Progenitor cell of endocrine pancreas (in vitro differentiated cells): ENCODE measurements around the gene PXDC1. TPM values are rescaled to one million over a fixed set of nuclear protein-coding genes. Genes with fewer than 3 reads are reported as not detected.

Experiments used
- DNase-seq: peaks from one replicate; pipeline ENCODE4 v3.0.0; 2021; ENCODE audit warnings: low spot score; ENCODE audit not compliant: unreplicated experiment
- H3K27ac Mint-ChIP-seq: 2 replicates; pipeline ENCODE4 v1.8.0; 2021; ENCODE audit warnings: mild to moderate bottlenecking, moderate library complexity, mixed read lengths
- H3K27me3 Mint-ChIP-seq: 2 replicates; pipeline ENCODE4 v1.8.0; 2021; ENCODE audit warnings: mixed read lengths
- H3K36me3 Mint-ChIP-seq: 2 replicates; pipeline ENCODE4 v1.8.0; 2022; ENCODE audit warnings: mixed read lengths; ENCODE audit not compliant: insufficient read depth
- H3K4me1 Mint-ChIP-seq: 2 replicates; pipeline ENCODE4 v1.8.0; 2021; ENCODE audit warnings: low read depth, mixed read lengths
- H3K4me3 Mint-ChIP-seq: 2 replicates; pipeline ENCODE4 v1.8.0; 2021; ENCODE audit warnings: low read depth, mild to moderate bottlenecking, moderate library complexity, mixed read lengths
- H3K9me3 Mint-ChIP-seq: 2 replicates; pipeline ENCODE4 v1.8.0; 2021; ENCODE audit warnings: low read depth, mixed read lengths
- total RNA-seq: library from RNA; stranded (reverse); gene quantifications from 2 replicates; pipeline ENCODE4 v1.2.1, GENCODE V29; 2021
- TF ChIP-seq, protein P1 (sequence below): fragments of 200-600 bp; sonication (generic); IDR thresholded peaks from one replicate; pipeline ENCODE4 v1.5.0; 2021; ENCODE audit warnings: antibody characterized with exemption, mild to moderate bottlenecking; ENCODE audit not compliant: unreplicated experiment

The PXDC1 gene
- total RNA-seq, 1 donor from 2014 or later = 4.8 TPM

DNA sequence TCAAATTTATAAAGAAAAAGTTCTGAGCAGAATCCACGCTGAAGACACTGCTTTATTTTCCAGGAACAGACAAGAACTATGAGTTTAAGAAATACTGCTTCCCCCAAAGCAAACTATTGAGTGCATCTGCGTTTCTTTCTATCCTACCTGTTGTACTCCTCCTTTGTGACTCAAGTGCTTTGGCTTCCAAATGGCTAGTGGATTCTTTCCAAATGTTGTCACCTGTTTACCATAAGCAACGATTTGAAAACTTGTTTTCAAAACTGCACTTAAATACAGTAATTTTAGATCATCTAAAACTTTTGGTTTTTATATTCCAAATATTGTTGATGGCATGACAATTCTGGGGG is 9.5 kb downstream of the PXDC1 start:
- Mint-ChIP-seq H3K4me3 (no peak overlapping the region), H3K36me3 (no peaks in the 10 kb centered on the region), H3K27ac (no peak overlapping the region), H3K27me3 (peaks cover 37% of the 10 kb centered on the region), H3K4me1 (no peaks in the 10 kb centered on the region), H3K9me3 (no peaks in the 10 kb centered on the region)
- TF ChIP-seq, protein P1, sequence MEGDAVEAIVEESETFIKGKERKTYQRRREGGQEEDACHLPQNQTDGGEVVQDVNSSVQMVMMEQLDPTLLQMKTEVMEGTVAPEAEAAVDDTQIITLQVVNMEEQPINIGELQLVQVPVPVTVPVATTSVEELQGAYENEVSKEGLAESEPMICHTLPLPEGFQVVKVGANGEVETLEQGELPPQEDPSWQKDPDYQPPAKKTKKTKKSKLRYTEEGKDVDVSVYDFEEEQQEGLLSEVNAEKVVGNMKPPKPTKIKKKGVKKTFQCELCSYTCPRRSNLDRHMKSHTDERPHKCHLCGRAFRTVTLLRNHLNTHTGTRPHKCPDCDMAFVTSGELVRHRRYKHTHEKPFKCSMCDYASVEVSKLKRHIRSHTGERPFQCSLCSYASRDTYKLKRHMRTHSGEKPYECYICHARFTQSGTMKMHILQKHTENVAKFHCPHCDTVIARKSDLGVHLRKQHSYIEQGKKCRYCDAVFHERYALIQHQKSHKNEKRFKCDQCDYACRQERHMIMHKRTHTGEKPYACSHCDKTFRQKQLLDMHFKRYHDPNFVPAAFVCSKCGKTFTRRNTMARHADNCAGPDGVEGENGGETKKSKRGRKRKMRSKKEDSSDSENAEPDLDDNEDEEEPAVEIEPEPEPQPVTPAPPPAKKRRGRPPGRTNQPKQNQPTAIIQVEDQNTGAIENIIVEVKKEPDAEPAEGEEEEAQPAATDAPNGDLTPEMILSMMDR = no peak
- no peak for DNase-seq

DNA sequence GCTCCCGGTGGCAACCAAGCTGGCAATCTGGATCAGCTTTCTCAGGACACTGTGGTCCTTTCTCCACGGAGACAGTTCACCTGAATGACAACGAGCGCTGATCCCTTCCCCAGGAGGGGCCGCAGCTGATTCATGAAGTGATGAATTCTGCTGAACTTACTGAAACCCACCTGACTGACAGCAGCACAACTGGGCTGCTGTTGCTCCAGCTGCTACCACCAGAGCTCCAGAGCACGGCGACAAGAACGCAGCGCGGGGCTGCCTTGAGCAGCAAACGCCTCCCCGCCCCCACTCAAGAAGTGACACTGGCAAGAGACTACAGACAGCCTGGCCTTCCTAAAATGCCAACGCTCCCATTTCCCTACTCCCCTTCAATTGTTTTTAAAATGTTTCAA is 10.0 kb downstream of the PXDC1 start:
- Mint-ChIP-seq H3K9me3 (no peaks in the 10 kb centered on the region), H3K36me3 (peaks cover 3% of the 10 kb centered on the region), H3K27me3 (peaks cover 37% of the 10 kb centered on the region), H3K27ac (no peak overlapping the region), H3K4me1 (no peaks in the 10 kb centered on the region), H3K4me3 (no peak overlapping the region)
- TF ChIP-seq, protein P1 = no peak
- no peak for DNase-seq

DNA sequence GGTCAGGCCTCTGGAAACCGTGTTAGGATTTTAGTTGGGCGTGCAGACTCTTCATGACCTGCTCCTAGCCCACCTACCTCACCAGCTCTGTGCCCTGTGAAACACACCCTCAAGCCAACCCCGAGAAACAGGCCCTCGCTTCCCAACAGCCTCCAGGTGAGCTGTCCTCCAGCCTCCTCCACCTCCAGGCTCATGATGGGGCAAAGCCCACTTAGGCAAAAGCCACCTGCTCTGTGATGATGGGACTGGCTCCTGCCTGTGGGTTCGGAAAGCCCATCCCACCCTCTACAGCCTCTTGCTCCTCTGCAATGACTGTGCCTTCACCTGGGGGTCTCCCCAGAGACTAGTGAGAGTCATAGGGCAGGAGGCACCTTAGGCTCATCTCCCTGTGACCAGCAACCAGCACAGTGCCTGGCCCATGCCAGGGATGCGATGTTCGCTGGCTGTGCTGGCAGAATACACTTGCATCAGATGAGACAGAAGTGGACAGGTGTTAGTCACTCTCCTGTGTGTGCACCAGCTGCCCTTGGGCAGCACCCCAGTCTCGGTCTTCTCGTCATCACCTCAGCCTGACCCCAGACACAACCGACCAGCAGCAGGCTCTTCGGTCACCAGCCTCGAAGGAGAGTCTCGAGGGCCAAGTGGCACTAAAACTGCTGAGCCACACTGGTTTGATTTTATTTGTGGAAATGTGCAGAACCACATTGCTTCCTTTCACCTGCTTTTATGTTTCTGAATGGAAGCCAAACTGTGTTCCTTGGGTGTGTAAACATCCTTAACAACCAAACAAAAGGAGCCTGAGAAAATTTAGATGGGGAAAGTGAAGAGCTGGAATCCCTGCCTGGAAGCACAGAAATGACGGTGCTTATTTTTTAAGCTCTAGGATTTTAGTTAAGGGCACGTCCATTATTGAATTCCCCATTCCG is 10.7 kb downstream of the PXDC1 start:
- Mint-ChIP-seq H3K36me3 (peaks cover 10% of the 10 kb centered on the region), H3K27ac (no peak overlapping the region), H3K9me3 (no peaks in the 10 kb centered on the region), H3K4me1 (no peaks in the 10 kb centered on the region), H3K27me3 (peaks cover 33% of the 10 kb centered on the region), H3K4me3 (no peak overlapping the region)
- TF ChIP-seq, protein P1 = no peak
- DNase-seq = no peak

DNA sequence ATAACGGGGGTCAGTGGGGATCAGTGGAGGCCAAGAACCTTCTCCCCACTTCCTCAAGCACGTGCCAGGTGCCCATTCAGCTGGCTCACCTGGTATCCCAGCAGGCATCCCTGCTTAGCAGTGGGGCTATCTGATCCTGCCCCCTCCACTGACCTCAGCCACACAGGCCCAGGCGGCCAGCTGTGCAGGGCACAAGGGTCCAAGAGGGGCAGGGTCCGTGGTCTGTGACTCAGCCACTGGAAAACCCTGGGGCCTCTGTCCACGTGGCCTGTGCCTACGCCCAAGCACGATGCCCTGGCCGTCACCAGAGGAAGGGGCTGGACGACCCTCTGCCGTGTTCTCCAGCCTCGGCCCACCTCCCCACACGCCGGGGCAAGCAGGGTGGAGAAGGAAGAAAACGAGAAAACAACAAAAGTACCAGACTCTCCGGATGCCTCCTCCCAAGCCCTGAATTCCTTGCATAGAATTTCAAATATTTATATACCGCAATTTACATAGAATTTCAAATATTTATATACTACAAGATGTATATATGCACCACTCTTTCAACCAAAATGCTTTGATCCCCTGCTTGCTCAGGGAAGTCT is 12.1 kb downstream of the PXDC1 start:
- Mint-ChIP-seq H3K27me3 (peaks cover 30% of the 10 kb centered on the region), H3K4me1 (no peaks in the 10 kb centered on the region), H3K9me3 (peaks cover 5% of the 10 kb centered on the region), H3K4me3 (no peak overlapping the region), H3K36me3 (peaks cover 22% of the 10 kb centered on the region), H3K27ac (no peak overlapping the region)
- DNase-seq = no peak
- TF ChIP-seq, protein P1 = no peak

DNA sequence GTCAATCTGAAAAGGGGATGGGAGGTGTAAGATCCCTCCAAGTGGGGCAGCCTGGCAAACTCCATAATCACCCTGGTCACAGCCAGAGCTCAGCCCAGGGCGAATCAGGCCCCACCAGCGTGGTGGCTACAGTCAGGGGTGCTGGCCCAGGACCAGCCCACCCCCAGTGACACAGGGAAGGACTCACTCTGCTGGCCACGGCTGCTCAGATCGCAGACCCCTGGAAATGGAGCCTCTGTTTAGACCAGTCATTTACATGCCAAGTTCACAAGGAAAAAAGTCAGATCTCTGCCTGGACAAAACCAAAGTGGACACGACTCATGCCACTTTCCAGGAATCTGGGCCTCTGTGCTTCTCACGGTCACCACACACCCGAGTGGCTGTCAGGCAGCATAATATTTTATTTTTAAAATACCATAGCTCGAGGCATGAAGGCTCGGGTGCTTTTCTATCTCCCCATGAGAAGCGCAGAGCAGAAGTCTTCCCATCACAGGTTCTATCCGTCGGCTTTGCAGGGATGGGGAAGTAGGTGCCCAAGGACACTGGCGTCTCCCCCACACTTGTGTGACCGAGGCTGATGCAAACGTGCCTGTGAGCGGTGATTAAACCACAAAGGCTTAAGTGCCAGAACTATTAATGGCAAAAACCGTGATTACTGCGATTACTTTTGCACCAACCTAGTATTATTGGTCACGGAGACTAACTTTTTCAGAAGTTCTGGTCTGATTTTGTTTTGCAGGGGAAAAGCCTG is 13.0 kb downstream of the PXDC1 start:
- TF ChIP-seq, protein P1 = no peak
- H3K27ac Mint-ChIP-seq = no peak overlapping the region
- H3K4me3 Mint-ChIP-seq = no peak overlapping the region
- peaks cover 5% of the 10 kb centered on the region for H3K9me3 Mint-ChIP-seq
- H3K36me3 Mint-ChIP-seq = peaks cover 23% of the 10 kb centered on the region
- DNase-seq = no peak
- peaks cover 24% of the 10 kb centered on the region for H3K27me3 Mint-ChIP-seq
- no peaks in the 10 kb centered on the region for H3K4me1 Mint-ChIP-seq
